Tibial nerve (tissue), 3 donors: ENCODE measurements around the gene THBS4.

Source experiments
- CTCF ChIP-seq, 5 experiments: fragments of 200-600 bp in 3 of 5; fragments of 450-650 bp in 2 of 5; sonication (generic) in 3 of 5; IDR thresholded peaks; one replicate each; pipeline ENCODE4 v1.5.1; 2016 to 2019; ENCODE audit warnings: antibody characterized with exemption in 5 of 5, mild to moderate bottlenecking in 3 of 5, moderate library complexity in 2 of 5
- POLR2A ChIP-seq, 2 donors: fragments of 450-650 bp; IDR thresholded peaks; one replicate each; pipeline ENCODE4 v1.6.1; 2017; ENCODE audit warnings: antibody characterized with exemption in 2 of 2, mild to moderate bottlenecking in 2 of 2, moderate library complexity in 2 of 2

- TF ChIP-seq POLR2A (IDR thresholded peaks at IDR 0.05) (no peak), CTCF (IDR thresholded peaks at IDR 0.05) (no peak)
Measured at GRCh38 chr5:80048084-80048780, 13.1 kb downstream of the THBS4 start.
